ENCODE measurements around the gene OST4.

Gene OST4

DNA sequence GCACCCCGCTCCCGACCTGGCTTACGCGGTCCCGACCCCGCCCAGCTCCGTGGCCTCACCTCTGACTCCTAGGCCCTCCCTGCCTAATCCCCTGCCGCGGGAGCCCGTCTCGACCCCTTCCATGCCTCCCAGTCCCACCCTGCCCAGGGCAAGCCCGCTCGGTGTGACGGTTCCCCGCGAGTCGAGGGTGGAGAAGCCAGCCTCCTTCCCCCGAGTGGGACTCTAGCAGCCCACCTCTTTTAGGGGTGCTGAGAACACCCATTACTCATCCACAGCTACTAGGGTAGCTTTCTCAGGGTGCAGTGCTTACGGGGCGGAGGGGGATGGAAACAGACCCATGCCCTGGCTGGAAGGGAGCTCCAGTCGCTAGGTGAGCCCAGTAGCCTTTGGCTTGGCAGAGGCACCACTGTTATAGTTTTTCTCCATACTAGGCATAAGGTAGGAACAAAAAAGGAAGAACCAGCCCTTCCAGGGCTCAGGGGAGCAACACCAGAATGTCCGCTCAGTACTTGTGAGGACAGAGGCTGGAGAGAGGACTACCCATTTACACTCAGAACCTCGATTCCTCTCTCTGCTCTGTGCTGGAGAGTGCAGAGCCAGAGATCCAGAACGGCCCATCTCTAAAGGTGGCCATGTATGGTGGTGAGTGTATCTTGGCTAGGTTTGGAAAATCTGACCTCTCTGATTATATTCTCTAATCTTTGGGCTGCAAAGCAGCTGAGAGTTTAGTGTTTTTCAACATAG, 19.4 kb downstream of the OST4 start:
- DNase-seq (ENCODE audit: low read depth) = no peak

DNA sequence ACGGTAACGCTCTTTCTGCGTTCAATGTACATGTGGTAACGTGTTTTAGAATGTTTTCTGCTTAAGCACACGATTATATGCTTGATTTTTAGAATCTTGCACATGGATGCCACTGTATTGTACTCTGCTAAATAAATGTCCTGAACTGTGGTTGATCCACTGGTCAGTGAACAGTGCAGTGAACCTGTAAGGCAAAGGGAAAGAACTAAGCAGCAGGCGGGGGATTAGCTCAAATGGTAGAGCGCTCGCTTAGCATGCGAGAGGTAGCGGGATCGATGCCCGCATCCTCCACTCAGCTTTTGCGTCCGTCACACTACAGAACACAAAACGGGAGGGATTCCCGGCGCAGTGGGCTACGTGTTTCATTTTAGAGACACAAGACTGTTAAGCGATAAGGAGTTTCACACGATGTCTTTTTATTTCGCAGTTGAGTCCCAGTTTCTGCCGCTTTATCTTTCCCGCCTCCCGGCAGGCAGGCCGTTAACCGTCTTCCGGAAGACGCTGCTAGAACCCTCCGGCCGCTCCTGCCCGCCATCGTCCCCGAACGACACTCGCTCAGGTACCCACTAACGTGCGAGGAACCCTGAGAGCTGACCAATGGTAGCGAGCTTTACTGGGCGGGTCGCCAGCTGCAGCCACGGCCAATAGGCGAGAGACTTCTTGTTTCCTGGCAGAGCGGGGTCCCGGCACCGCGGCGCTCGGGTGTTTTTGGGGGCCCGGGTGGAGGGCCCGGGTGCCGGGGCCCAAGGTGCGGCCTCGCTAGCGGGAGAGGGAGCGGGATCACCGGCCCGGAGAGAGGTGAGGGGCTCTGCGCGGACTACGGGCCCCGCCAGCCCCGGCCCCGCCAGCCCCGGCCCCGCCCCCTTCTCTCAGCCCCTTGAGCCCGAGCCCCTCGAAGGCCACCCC, 20.2 kb downstream of the OST4 start, which contains the start of gene AGBL5:
Gene AGBL5 (plus strand): TSS at position 673 of the 906 bp plus-strand sequence. CDS start 1,291 bp downstream, outside the sequence.
- peak; percentile 92 for DNase-seq (ENCODE audit: low read depth)

DNA sequence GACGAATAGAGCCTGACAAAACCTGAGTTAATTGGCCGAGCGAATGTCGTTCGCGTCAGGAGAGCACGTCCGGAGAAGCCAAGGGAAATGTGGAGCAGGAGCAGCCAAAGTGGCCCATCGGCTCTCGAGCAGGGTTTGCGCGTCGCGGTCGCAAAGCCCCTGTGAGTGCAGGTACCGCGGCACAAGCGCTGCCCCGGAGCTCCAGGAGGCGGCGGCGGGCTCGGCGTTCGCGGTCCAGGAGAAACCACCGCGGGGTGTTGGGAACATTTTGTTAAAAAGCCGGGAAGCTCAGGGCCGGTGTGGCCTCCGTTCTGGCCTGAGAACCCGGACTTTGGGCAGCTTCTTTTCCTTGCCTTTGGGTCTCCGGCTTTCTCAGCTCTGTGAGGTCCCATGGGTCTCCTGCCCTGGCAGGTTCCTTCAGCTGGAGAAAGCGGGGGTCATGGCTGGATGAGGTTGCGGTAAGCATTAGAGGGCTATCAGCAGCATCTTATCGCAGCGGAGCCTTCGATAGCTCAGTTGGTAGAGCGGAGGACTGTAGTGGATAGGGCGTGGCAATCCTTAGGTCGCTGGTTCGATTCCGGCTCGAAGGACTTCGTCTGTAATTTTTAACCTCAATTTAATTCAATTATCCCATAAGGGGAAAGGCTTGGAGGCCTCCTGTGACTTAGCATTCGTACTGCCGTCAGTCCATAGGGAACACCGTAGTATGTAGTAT, 21.0 kb downstream of the OST4 start:
- peak; percentile 79 for DNase-seq (ENCODE audit: low read depth)

DNA sequence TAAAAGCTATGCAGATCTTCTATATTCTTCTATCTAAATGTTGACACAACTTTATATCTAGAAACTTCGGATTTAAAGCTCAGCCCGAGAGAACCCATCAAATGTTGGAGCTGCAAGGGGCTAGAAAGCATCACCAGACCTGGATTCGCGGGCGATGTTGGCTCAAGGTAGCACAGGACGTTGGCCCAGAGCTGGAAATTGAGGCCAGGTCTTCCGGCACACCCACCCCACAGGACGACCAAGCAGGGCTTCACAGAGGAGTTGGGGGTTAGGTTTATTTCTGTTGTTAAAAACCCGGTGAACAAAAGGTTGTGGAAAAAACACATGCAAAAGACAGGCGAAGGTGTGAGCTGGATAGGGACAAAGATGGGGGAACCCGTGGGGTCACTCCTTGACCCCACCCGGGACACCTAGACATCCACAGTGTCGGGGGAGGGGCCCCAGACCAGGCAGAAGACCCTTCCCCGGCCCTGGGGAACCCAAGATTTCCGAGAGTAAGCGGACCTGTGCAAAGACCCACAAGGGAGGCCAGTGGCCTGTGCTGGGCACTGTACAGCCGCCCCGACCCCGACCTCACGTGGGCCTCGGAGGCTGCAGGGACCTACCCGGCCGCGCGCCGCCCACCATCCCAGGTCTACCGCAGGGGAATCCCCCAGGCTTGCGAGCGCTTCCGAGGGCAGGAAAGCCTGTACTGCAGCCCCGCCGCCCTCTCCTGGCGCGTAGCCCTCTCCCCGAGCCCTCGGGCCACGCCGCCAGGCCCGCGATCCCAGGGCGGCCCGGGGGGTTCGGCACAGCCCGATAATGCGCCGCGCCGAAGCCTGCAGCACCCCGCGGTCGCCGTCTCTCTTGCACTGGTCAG, 21.8 kb downstream of the OST4 start:
- peak; percentile 54 for DNase-seq (ENCODE audit: low read depth)

DNA sequence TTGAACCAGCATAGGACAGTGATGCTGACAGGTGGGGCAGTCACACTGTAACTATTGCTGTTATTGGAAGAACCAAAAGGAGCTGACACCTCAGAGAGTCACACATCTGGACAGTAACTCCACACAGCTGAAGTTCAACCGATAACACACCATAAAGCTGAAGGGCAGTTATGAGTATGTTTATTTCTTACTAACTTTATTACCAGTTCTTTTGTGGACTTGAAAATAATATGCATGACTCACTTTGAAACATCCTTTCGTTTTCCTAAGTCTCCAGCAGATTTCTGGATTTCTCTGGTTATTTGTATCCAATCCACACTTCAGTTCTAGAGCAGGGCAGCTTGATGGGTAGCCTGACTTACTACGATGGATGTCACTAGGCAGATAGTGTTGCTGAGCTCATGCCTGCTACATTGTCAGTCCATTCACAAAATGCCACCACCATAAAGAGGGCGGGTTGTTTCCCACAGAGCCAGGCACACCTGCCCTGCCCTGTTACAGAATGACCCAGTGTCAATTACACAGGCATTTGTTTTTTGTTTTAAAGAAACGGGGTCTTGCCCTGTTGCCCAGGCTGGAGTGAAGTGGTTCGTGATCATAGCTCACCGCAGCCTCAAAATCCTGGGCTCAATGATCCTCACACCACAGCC, 28.3 kb downstream of the OST4 start:
- DNase-seq (ENCODE audit: low read depth) = no peak

DNA sequence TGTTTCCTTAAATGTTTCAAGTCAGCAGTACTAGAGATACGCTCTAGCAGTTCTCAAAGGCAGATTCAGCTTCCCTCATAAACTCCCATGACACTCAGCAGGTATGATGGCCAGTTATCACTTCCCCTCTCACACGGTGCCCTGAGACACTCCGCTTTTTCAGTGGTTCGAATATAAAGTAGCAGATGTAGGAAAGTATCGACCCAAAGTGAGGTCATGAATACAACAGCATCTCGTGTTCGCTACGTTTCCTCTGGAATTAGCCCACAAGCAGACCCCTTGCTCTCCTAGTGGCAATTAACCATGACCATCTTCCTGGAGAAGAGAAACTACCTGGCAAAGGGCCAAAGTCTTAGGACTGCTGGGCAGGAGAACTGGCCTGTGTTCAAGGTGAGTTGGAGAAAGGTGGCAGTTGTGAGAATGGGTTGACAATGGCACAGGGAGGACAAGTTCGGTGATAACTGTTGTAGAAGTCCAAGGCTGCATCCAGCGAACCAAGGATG, 29.2 kb downstream of the OST4 start:
- no peak for DNase-seq (ENCODE audit: low read depth)

DNA sequence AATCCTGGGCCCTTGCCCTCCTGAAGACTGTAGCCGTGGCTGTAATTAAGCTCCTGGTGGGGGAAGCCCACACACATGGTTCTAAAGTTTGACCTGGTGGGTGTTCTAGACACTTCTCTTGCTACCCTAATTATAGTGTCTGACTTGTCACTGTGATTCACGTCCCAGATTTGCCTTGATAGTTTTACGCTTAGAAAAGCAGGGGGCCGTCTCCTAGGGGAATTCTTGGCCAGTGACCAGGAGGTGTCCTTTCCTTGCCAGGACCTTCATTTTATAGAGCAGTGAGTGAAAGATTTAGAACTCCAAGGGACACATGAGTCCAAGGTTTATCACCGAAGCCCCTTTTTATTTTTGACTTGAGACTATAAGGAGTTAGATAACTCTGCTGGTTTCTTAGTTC, 29.7 kb downstream of the OST4 start:
- DNase-seq (ENCODE audit: low read depth) = no peak

DNA sequence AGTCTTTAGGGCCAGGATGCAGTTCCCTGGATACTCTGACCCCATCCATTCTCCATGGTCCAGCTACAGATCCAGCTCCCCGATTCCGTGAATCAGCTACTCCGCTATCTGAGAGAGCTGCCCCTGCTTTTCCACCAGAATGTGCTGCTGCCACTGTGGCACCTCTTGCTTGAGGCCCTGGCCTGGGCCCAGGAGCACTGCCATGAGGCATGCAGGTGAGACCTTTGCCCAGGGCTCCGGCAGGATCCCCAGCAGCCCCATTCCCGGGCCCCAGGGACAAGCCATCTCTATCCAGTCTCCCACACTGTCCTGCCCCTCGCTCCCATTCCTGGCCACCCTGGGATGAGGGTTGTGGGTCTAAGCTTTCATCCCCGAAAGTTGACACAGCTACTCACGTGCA, 31.2 kb downstream of the OST4 start:
- no peak for DNase-seq (ENCODE audit: low read depth)

DNA sequence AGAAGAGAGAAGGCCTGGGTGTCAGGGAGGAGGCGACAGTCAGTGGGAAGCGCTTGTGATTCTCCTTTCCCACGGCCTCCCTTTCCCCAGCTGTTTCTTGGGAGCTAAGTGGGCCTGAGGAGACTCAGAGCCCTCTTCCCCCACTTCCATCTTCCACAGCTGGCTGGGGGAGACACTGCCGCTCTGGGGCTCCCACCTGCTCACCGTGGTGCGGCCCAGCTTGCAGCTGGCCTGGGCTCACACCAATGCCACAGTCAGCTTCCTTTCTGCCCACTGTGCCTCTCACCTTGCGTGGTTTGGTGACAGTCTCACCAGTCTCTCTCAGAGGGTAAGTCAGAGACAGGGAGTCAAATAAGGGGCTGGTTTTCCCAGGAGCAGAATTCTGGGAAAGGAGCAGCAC, 31.6 kb downstream of the OST4 start:
- DNase-seq (ENCODE audit: low read depth) = no peak

DNA sequence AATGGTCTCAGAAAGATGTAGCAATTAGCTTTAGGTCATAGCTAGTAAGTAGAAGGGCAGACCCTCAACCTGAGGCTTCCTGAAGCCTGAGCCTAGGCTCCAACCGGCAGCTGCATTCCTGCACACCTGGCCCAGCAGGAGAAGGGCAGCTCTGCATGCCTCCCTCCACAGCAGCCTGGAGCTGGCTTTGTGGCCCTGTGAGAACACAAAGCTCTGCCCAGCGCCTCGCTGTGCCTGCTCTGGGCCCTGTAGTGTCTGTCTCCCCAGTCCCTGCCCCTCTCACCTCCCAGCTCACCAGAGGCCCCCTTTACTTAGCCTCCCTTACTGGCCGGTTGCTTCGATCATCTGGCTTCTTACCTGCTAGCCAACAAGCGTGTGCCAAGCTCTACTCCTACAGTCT, 32.0 kb downstream of the OST4 start:
- no peak for DNase-seq (ENCODE audit: low read depth)

DNA sequence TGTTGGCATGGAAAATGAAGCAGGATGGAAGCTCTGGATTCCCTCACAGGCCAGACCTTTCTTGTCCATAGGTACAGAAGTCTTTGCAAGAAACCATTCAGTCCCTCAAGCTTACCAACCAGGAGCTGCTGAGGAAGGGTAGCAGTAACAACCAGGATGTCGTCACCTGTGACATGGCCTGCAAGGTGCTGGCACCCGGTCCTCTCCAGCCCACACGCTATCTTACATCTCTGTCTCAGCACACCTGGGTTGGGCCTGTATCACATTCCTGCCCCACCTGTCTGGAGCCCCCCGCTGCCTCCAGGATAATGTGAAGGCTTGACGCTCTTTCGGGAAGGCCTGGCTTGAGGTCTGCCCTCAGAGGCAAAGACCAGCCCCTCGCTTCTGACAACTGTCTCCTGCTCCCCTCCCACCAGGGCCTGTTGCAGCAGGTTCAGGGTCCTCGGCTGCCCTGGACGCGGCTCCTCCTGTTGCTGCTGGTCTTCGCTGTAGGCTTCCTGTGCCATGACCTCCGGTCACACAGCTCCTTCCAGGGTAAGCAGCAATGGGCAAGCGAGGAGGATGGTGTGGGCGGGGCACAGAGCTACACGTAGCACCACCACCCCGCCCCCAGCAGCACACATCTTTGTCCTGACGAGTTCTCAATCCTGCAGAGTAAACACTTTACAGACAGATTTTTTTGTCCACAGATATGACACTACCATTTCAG, 32.7 kb downstream of the OST4 start:
- no peak for DNase-seq (ENCODE audit: low read depth)

DNA sequence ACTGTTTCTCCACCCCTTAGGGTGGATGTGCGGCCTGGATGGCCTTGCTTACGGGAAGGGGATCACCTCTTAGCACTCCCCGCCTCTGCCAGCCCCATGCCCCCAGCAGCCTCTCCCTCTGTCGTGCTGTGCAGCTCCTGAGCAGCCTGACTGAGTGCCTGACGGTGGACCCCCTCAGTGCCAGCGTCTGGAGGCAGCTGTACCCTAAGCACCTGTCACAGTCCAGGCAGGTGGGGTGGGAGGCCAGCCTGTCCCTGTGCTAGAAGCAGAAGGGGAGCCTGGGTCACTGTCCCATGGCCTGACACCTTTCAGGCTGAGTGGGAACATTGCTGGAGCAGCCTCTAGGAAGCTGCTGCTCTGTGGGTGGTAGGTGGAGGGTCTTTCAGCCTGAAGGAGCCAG, 33.4 kb downstream of the OST4 start:
- DNase-seq (ENCODE audit: low read depth) = no peak

DNA sequence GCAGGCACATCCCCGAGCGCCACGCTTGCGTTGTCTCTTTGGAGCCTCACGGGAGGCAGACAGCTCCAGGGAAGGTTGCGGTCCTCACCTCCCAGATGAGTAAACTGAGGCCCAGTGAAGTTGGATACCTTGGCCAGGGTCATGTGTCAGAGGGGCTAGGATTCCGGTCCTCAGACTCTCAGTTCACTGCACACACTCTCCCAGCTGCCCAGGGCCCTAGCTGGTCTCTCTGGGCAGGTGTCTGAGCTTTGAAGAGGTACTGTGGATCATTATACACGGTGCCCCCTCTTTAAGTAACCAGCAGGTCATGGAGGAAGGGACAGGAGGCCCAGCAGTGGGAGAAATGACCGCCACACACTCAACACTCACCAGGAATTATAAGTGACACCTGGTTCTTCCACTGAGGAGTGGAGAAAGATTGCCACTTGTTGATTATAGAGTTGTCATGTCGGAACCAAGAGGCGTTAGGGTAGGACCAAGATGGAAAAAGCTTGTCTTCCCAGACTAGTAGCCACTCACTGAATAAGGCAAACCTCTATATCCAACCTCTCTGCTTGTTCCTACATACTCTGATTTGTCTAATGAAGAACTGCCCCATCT, 38.1 kb downstream of the OST4 start:
- DNase-seq (ENCODE audit: low read depth) = no peak

DNA sequence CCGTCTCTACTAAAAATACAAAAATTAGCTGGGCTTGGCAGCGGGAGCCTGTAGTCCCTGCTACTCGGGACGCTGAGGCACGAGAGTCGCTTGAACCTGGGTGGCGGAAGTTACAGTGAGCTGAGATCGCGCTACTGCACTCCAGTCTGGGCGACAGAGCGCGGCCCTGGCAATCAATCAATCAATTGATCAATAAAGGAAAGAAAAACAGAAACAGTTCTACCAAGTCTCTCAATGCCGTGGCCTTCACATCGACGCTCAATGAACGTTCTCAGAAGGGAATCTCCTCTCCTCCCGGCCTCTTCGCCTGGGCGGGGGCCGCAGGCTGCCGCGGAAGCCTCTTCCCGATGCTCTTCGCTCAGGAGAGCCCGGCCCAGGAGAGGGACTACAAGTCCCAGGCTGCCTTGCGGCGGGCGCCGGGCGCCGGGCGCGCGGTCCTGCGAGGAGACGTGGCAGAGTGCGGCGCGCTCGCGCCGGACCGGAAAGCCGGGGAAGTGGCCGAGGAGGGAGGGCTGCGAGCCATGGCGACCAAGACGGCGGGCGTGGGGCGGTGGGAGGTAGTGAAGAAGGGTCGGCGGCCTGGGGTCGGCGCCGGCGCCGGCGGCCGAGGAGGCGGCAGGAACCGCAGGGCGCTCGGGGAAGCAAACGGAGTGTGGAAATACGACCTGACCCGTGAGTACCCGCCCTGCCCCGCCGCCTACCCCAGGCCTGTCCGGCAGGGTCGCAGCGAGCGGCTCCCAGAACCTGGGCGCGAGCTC, 38.8 kb downstream of the OST4 start, which contains the start of gene TMEM214:
Gene TMEM214 (plus strand): TSS at position 471 of the 758 bp plus-strand sequence. CDS start 51 bp downstream, at position 522.
- DNase-seq (ENCODE audit: low read depth) = peak; percentile 63

DNA sequence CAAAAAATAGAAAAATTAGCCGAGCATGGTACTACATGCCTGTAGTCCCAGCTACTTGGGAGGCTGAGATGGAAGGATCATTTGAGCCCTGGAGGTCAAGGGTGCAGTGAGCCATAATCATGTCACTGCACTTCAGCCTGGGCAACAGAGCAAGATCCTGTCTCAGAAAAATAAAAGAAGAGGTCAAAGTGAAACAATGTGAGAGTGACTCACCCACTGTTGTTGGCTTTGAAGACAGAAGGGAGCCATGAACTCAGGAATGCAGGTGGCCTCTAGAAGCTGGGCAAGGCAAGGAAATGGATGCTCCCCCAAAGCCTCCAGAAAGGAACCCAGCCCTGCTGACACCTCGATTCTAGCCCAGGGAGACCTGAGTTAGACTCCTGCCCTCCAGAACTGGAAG, 42.4 kb downstream of the OST4 start:
- DNase-seq (ENCODE audit: low read depth) = no peak

DNA sequence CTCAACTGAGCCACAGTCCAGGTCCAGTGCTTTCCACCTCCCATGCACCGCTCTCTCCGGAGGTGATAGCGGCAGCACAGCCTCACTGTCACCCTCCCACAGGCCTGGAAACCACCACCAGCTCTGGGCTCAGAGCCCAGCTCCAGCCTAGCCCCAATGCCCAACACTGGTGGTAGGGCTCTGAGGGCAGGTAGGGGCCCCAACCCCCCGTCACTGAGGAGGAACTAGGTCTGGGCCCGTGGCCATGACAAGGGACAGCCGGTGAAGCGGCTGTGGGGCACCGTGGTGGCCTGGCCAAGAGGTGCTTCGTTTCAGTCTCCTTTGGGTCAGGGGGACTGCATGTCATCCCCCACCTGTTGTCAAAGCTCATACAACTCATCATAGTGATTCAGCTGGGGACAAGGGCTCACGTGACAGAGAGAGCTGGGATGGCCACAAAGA, 44.2 kb downstream of the OST4 start:
- no peak for DNase-seq (ENCODE audit: low read depth)

DNA sequence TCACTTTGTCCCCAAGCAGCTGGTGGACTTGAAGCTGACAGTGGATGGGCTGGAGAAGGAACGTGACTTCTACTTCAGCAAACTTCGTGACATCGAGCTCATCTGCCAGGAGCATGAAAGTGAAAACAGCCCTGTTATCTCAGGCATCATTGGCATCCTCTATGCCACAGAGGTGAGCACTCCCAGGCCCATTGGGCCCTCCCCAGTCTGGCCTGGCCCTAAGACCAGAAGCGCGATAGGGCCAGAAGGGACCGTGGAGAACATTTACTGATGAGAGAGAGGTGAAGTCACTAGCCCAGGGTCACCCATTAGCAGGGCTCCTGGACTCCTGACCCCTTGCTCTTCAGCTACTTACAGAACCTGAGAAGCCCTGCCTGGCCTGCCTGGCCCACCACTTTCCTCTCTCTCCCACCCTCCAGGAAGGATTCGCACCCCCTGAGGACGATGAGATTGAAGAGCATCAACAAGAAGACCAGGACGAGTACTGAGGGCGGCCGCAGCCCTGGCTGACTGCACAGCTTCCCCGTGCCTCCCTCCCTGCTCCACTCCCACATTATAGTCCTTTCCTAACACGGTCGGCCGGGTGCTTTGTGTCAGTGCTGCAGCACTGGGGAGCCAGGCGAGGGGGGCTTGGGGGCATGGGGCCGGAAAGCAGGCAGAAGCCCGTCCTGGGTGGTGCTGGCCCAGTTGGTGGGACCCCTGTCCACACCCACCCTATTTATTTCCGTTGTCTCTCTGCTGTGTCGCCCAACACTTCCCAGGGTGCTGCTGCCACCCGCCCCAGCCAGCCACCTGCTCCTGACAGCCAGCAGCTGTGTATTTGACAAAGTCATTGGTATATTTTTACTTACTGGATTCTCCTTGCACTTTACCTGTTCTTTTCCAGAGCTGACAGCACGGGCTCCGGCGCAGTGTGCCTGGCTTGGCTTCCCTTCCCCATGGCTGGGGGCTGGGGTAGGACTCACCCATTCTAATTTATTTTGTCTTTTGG, 45.3 kb downstream of the OST4 start:
- DNase-seq (ENCODE audit: low read depth) = no peak

Measured in T-helper 22 cell (primary cell).